Cortex of kidney (tissue), 1 donor: Measurements from ENCODE around the gene ZNRF1.

Experiments used
- DNase-seq: peaks from one replicate; lab custom pipeline; 2025; lab: John Stamatoyannopoulos, UW

ZNRF1 gene

GRCh38 chr16:75099075-75099667 lies 100.3 kb downstream of the ZNRF1 start:
- DNase-seq: no peak

GRCh38 chr16:75099738-75100602 lies 101.1 kb downstream of the ZNRF1 start:
- DNase-seq: no peak

GRCh38 chr16:75100603-75100990 lies 101.8 kb downstream of the ZNRF1 start:
- no peak for DNase-seq

GRCh38 chr16:75101635-75102034 lies 102.8 kb downstream of the ZNRF1 start:
- no peak for DNase-seq

- no peak for DNase-seq
Measured at GRCh38 chr16:75102595-75102994, 103.8 kb downstream of the ZNRF1 start.

- no peak for DNase-seq
Measured at GRCh38 chr16:75103994-75104393, 105.2 kb downstream of the ZNRF1 start.

- no peak for DNase-seq
Measured at GRCh38 chr16:75104836-75105235, 106.0 kb downstream of the ZNRF1 start.

GRCh38 chr16:75105306-75106061 lies 106.7 kb downstream of the ZNRF1 start:
- DNase-seq: no peak

- no peak for DNase-seq
Measured at GRCh38 chr16:75106351-75107274, 107.8 kb downstream of the ZNRF1 start.

- no peak for DNase-seq
Measured at GRCh38 chr16:75107505-75107904, 108.7 kb downstream of the ZNRF1 start.

- DNase-seq: no peak
Measured at GRCh38 chr16:75108792-75109731, 110.2 kb downstream of the ZNRF1 start.

GRCh38 chr16:75109732-75110243 lies 111.0 kb downstream of the ZNRF1 start:
- DNase-seq: no peak

GRCh38 chr16:75110637-75111513 lies 112.1 kb downstream of the ZNRF1 start:
- DNase-seq: no peak

- no peak for DNase-seq
Measured at GRCh38 chr16:75111514-75111940, 112.7 kb downstream of the ZNRF1 start.

GRCh38 chr16:75111961-75112733 lies 113.3 kb downstream of the ZNRF1 start:
- no peak for DNase-seq

GRCh38 chr16:75112734-75113491 lies 114.1 kb downstream of the ZNRF1 start:
- no peak for DNase-seq

GRCh38 chr16:75113541-75114121 lies 114.8 kb downstream of the ZNRF1 start:
- no peak for DNase-seq
